Upper lobe of left lung (tissue), 4 donors: ENCODE data around the gene PIK3R3.

Experiments
- CTCF ChIP-seq, 6 experiments: fragments of 450-650 bp in 4 of 6; fragments of 200-600 bp in 2 of 6; sonication (generic) in 2 of 6; IDR thresholded peaks; one replicate each; pipeline ENCODE4 v1.5.1; 2016 to 2019; ENCODE audit warnings: antibody characterized with exemption in 6 of 6
- POLR2A ChIP-seq, 4 donors: fragments of 450-650 bp; IDR thresholded peaks; one replicate each; pipeline ENCODE4 v1.5.1; 2016 to 2017; ENCODE audit warnings: antibody characterized with exemption in 4 of 4, mild to moderate bottlenecking in 2 of 4
- POLR2AphosphoS5 ChIP-seq, 2 donors: sonication (generic); formaldehyde crosslinking; IDR thresholded peaks; one replicate each; pipeline ENCODE4 v1.5.1; 2017; ENCODE audit warnings: antibody characterized with exemption in 2 of 2

- TF ChIP-seq CTCF (IDR thresholded peaks at IDR 0.05) (no peak), POLR2AphosphoS5 (IDR thresholded peaks at IDR 0.05) (no peak), POLR2A (IDR thresholded peaks at IDR 0.05) (no peak)
These were observed 19.6 kb upstream of the PIK3R3 start for GRCh38 chr1:46152016-46152415.
